Activated T-helper 1 cell treated with anti-CD3 and anti-CD28 coated beads, Interleukin-12 subunit alpha, Interleukin-12 subunit beta, Interleukin-2, Interleukin-4 antibody, amounts not matched to agents 30 ng/mL and 10 ng/mL and 1 ng/mL, durations not matched to agents 14 hours and 24 hours and 36 hours (primary cell): Measurements from ENCODE around the gene WNT9A. TPM values are rescaled to one million over a fixed set of nuclear protein-coding genes. Genes with fewer than 3 reads are reported as not detected.

Experiments used
- DNase-seq: peaks from one replicate; pipeline ENCODE4 v3.0.0; 2021; ENCODE audit warnings: low spot score
- H3K27ac Mint-ChIP-seq: one replicate; pipeline ENCODE4 v1.8.0; 2021; ENCODE audit warnings: mild to moderate bottlenecking, mixed read lengths
- H3K27me3 Mint-ChIP-seq: one replicate; pipeline ENCODE4 v1.8.0; 2022; ENCODE audit warnings: mild to moderate bottlenecking, moderate library complexity, mixed read lengths; ENCODE audit not compliant: insufficient read depth
- H3K36me3 Mint-ChIP-seq: one replicate; pipeline ENCODE4 v1.8.0; 2021; ENCODE audit warnings: low read depth, mixed read lengths
- H3K4me1 Mint-ChIP-seq: one replicate; pipeline ENCODE4 v1.8.0; 2021; ENCODE audit warnings: low read depth, mixed read lengths
- H3K4me3 Mint-ChIP-seq: one replicate; pipeline ENCODE4 v1.8.0; 2021; ENCODE audit warnings: mild to moderate bottlenecking, moderate library complexity, mixed read lengths
- H3K9me3 Mint-ChIP-seq: one replicate; pipeline ENCODE4 v1.8.0; 2021; ENCODE audit warnings: mixed read lengths
- intact Hi-C: fragments of 100-400 bp; cut with micrococcal nuclease; formaldehyde crosslinking; loops from one replicate; pipeline ENCODE4 v1.15.1; 2024
- total RNA-seq: library from RNA; stranded (reverse); gene quantifications from 2 replicates; pipeline ENCODE4 v1.2.3, GENCODE V29; 2022

Gene WNT9A
- total RNA-seq, 1 donor from 2014 or later = not detected

GRCh38 chr1:227928811-227929375 is 18.8 kb downstream of the WNT9A start:
- peaks cover 7% of the 10 kb centered on the region for H3K4me1 Mint-ChIP-seq
- DNase-seq = no peak
- peaks cover 7% of the 10 kb centered on the region for H3K27me3 Mint-ChIP-seq
- H3K9me3 Mint-ChIP-seq = no peaks in the 10 kb centered on the region
- intact Hi-C loops = no loop called here
- no peak overlapping the region for H3K4me3 Mint-ChIP-seq
- no peak overlapping the region for H3K27ac Mint-ChIP-seq
- H3K36me3 Mint-ChIP-seq = no peaks in the 10 kb centered on the region

GRCh38 chr1:227927971-227928741 is 19.6 kb downstream of the WNT9A start:
- Mint-ChIP-seq H3K4me1 (peaks cover 7% of the 10 kb centered on the region), H3K36me3 (no peaks in the 10 kb centered on the region), H3K27ac (no peak overlapping the region), H3K4me3 (no peak overlapping the region), H3K9me3 (no peaks in the 10 kb centered on the region), H3K27me3 (peaks cover 7% of the 10 kb centered on the region)
- no peak for DNase-seq
- intact Hi-C loops = no loop called here

- Mint-ChIP-seq H3K27ac (no peak overlapping the region), H3K27me3 (peaks cover 4% of the 10 kb centered on the region), H3K9me3 (no peaks in the 10 kb centered on the region), H3K4me1 (peaks cover 4% of the 10 kb centered on the region), H3K36me3 (no peaks in the 10 kb centered on the region), H3K4me3 (no peak overlapping the region)
- DNase-seq = no peak
- intact Hi-C loops = no loop called here
Observed at GRCh38 chr1:227926896-227927885, 20.5 kb downstream of the WNT9A start.

- intact Hi-C loops = no loop called here
- DNase-seq = no peak
- no peak overlapping the region for H3K27ac Mint-ChIP-seq
- H3K27me3 Mint-ChIP-seq = no peaks in the 10 kb centered on the region
- no peak overlapping the region for H3K4me3 Mint-ChIP-seq
- no peaks in the 10 kb centered on the region for H3K9me3 Mint-ChIP-seq
- H3K4me1 Mint-ChIP-seq = no peaks in the 10 kb centered on the region
- no peaks in the 10 kb centered on the region for H3K36me3 Mint-ChIP-seq
Observed at GRCh38 chr1:227926216-227926791, 21.4 kb downstream of the WNT9A start.

GRCh38 chr1:227925582-227926198 is 22.0 kb downstream of the WNT9A start:
- no peaks in the 10 kb centered on the region for H3K9me3 Mint-ChIP-seq
- H3K4me1 Mint-ChIP-seq = no peaks in the 10 kb centered on the region
- no peak for DNase-seq
- H3K27ac Mint-ChIP-seq = no peak overlapping the region
- intact Hi-C loops = no loop called here
- H3K36me3 Mint-ChIP-seq = no peaks in the 10 kb centered on the region
- no peak overlapping the region for H3K4me3 Mint-ChIP-seq
- no peaks in the 10 kb centered on the region for H3K27me3 Mint-ChIP-seq

- H3K27ac Mint-ChIP-seq = no peak overlapping the region
- H3K9me3 Mint-ChIP-seq = no peaks in the 10 kb centered on the region
- no peak for DNase-seq
- no peaks in the 10 kb centered on the region for H3K36me3 Mint-ChIP-seq
- H3K27me3 Mint-ChIP-seq = no peaks in the 10 kb centered on the region
- H3K4me1 Mint-ChIP-seq = no peaks in the 10 kb centered on the region
- intact Hi-C loops = no loop called here
- H3K4me3 Mint-ChIP-seq = no peak overlapping the region
Observed at GRCh38 chr1:227924833-227925574, 22.7 kb downstream of the WNT9A start.

GRCh38 chr1:227924168-227924832 is 23.4 kb downstream of the WNT9A start:
- Mint-ChIP-seq H3K27ac (no peak overlapping the region), H3K4me3 (no peak overlapping the region), H3K4me1 (no peaks in the 10 kb centered on the region), H3K9me3 (no peaks in the 10 kb centered on the region), H3K27me3 (no peaks in the 10 kb centered on the region), H3K36me3 (no peaks in the 10 kb centered on the region)
- no peak for DNase-seq
- intact Hi-C loops = no loop called here

GRCh38 chr1:227923353-227924167 is 24.2 kb downstream of the WNT9A start:
- Mint-ChIP-seq H3K4me3 (no peak overlapping the region), H3K27ac (no peak overlapping the region), H3K4me1 (no peaks in the 10 kb centered on the region), H3K9me3 (no peaks in the 10 kb centered on the region), H3K27me3 (no peaks in the 10 kb centered on the region), H3K36me3 (no peaks in the 10 kb centered on the region)
- intact Hi-C loops = no loop called here
- no peak for DNase-seq

- DNase-seq = no peak
- intact Hi-C loops = no loop called here
Observed at GRCh38 chr1:227922501-227923352, 25.0 kb downstream of the WNT9A start.

GRCh38 chr1:227921461-227922185 is 26.1 kb downstream of the WNT9A start:
- Mint-ChIP-seq H3K4me1 (no peaks in the 10 kb centered on the region), H3K27me3 (no peaks in the 10 kb centered on the region), H3K9me3 (no peaks in the 10 kb centered on the region), H3K27ac (no peak overlapping the region), H3K4me3 (no peak overlapping the region), H3K36me3 (no peaks in the 10 kb centered on the region)
- DNase-seq = no peak
- intact Hi-C loops = no loop called here

More at GRCh38 chr1:227922501-227923352, 25.0 kb downstream of the WNT9A start:
- no peaks in the 10 kb centered on the region for H3K36me3 Mint-ChIP-seq
- no peaks in the 10 kb centered on the region for H3K4me1 Mint-ChIP-seq
- no peaks in the 10 kb centered on the region for H3K27me3 Mint-ChIP-seq
- H3K4me3 Mint-ChIP-seq = no peak overlapping the region
- no peak overlapping the region for H3K27ac Mint-ChIP-seq
- no peaks in the 10 kb centered on the region for H3K9me3 Mint-ChIP-seq
